ENCODE data around the gene PTPRZ1.

DNA sequence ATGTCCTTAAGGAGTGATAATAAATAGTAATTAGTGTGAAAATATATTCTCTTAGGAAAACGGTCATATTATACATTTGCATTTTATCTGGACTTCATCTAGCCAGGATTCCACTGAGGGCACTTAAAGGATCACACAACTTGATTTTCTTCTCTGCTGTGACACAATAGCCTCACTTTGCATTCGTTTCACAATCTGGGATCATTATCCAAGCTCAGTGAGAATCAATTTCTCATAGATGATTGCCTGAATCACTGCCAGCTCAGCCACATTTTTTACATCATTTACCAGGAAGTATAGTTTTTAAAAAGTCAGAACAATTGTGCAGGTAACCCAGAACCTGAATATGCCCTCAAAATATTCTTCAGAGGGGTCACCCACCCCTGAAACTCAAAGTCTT is 68.9 kb downstream of the PTPRZ1 start:
- no peak for TF ChIP-seq ZBTB21 (CRISPR knock-in tag; IDR thresholded peaks at IDR 0.05; ENCODE audit: borderline replicate concordance)
- TF ChIP-seq CTCF (IDR thresholded peaks at IDR 0.05): no peak
- TF ChIP-seq, protein P1, sequence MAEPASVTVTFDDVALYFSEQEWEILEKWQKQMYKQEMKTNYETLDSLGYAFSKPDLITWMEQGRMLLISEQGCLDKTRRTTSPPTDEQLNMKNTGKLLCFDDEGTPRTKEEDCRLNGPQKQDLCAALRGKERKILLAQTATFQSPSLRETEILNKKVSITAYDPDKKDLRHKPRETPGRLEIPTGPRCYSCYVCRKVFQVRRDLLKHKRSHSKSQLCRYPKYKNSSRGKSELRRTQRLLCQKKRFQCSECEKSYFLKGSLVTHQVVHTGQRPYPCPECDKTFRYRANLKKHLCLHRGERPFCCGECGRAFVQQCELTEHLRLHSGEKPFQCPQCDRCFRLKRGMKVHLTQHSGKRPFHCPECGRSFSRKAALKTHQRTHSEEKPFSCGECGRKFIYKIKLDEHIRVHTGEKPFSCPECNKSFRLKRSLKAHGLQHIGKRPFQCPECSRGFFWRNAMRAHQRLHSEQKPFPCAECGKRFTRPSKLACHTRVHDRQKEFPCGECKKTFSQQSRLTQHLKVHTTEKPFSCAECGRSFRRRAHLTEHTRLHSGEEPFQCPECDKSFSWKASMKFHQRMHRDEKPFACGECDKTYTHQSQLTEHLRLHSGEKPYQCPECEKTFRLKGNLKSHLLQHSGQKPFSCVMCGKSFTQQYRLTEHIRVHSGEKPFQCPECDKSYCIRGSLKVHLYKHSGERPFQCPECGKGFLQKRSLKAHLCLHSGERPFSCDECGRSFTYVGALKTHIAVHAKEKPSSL (CRISPR knock-in tag; conservative IDR thresholded peaks at IDR 0.05): no peak
- TF ChIP-seq, protein P2, sequence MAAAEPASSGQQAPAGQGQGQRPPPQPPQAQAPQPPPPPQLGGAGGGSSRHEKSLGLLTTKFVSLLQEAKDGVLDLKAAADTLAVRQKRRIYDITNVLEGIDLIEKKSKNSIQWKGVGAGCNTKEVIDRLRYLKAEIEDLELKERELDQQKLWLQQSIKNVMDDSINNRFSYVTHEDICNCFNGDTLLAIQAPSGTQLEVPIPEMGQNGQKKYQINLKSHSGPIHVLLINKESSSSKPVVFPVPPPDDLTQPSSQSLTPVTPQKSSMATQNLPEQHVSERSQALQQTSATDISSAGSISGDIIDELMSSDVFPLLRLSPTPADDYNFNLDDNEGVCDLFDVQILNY (CRISPR knock-in tag; IDR thresholded peaks at IDR 0.05): no peak
- no peak for TF ChIP-seq JUN (CRISPR knock-in tag; IDR thresholded peaks at IDR 0.05)
- no peak for TF ChIP-seq NFE2L1 (CRISPR knock-in tag; IDR thresholded peaks at IDR 0.05)
- no peak for TF ChIP-seq NR3C1 (CRISPR knock-in tag; conservative IDR thresholded peaks at IDR 0.05; ENCODE audit: low read depth)
- TF ChIP-seq, protein P3, sequence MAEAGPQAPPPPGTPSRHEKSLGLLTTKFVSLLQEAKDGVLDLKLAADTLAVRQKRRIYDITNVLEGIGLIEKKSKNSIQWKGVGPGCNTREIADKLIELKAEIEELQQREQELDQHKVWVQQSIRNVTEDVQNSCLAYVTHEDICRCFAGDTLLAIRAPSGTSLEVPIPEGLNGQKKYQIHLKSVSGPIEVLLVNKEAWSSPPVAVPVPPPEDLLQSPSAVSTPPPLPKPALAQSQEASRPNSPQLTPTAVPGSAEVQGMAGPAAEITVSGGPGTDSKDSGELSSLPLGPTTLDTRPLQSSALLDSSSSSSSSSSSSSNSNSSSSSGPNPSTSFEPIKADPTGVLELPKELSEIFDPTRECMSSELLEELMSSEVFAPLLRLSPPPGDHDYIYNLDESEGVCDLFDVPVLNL (CRISPR knock-in tag; IDR thresholded peaks at IDR 0.05; ENCODE audit: borderline replicate concordance, low read depth): no peak
- TF ChIP-seq CBFB (CRISPR knock-in tag; IDR thresholded peaks at IDR 0.05; ENCODE audit: low read depth): no peak
- no peak for TF ChIP-seq NR1H2 (CRISPR knock-in tag; IDR thresholded peaks at IDR 0.05)
- TF ChIP-seq ZNF121 (CRISPR knock-in tag; IDR thresholded peaks at IDR 0.05): no peak

Measured in WTC11 (cell line).